ENCODE data around the gene JAZF1. TPM values are rescaled to one million over a fixed set of nuclear protein-coding genes. Genes with fewer than 3 reads are reported as not detected.

Gene JAZF1
- total RNA-seq, 1 donor from 2014 or later: 7.2 TPM

GRCh38 chr7:28191751-28192150 lies 11.2 kb upstream of the JAZF1 start:
- peaks cover 4% of the 10 kb centered on the region for H3K9me3 Mint-ChIP-seq
- DNase-seq (ENCODE audit: low spot score in 2 of 2, unreplicated experiment in 2 of 2): no peak
- H3K36me3 Mint-ChIP-seq: no peaks in the 10 kb centered on the region
- H3K27ac Mint-ChIP-seq: no peak overlapping the region
- no peak overlapping the region for H3K4me3 Mint-ChIP-seq
- peaks cover 11% of the 10 kb centered on the region for H3K4me1 Mint-ChIP-seq
- H3K27me3 Mint-ChIP-seq (ENCODE audit: low read depth): peaks cover 12% of the 10 kb centered on the region
- TF ChIP-seq CTCF (IDR thresholded peaks at IDR 0.05; ENCODE audit: unreplicated experiment): no peak

- DNase-seq (ENCODE audit: low spot score in 2 of 2, unreplicated experiment in 2 of 2): no peak
- H3K9me3 Mint-ChIP-seq: peaks cover 4% of the 10 kb centered on the region
- no peak overlapping the region for H3K4me3 Mint-ChIP-seq
- peaks cover 12% of the 10 kb centered on the region for H3K27me3 Mint-ChIP-seq (ENCODE audit: low read depth)
- no peak for TF ChIP-seq CTCF (IDR thresholded peaks at IDR 0.05; ENCODE audit: unreplicated experiment)
- no peak overlapping the region for H3K27ac Mint-ChIP-seq
- no peaks in the 10 kb centered on the region for H3K36me3 Mint-ChIP-seq
- peaks cover 11% of the 10 kb centered on the region for H3K4me1 Mint-ChIP-seq
These were observed 10.6 kb upstream of the JAZF1 start for GRCh38 chr7:28191184-28191583.

- Mint-ChIP-seq H3K4me3 (no peak overlapping the region), H3K4me1 (peaks cover 11% of the 10 kb centered on the region), H3K9me3 (peaks cover 4% of the 10 kb centered on the region), H3K36me3 (no peaks in the 10 kb centered on the region), H3K27ac (no peak overlapping the region), H3K27me3 (ENCODE audit: low read depth) (peaks cover 15% of the 10 kb centered on the region)
- no peak for TF ChIP-seq CTCF (IDR thresholded peaks at IDR 0.05; ENCODE audit: unreplicated experiment)
- DNase-seq (ENCODE audit: low spot score in 2 of 2, unreplicated experiment in 2 of 2): no peak
These were observed 9.6 kb upstream of the JAZF1 start for GRCh38 chr7:28190077-28190710.

GRCh38 chr7:28187012-28187411 lies 6.4 kb upstream of the JAZF1 start:
- Mint-ChIP-seq H3K4me1 (peaks cover 9% of the 10 kb centered on the region), H3K36me3 (no peaks in the 10 kb centered on the region), H3K9me3 (peaks cover 4% of the 10 kb centered on the region), H3K27ac (no peak overlapping the region), H3K27me3 (ENCODE audit: low read depth) (peaks cover 39% of the 10 kb centered on the region), H3K4me3 (no peak overlapping the region)
- no peak for TF ChIP-seq CTCF (IDR thresholded peaks at IDR 0.05; ENCODE audit: unreplicated experiment)
- DNase-seq (ENCODE audit: low spot score in 2 of 2, unreplicated experiment in 2 of 2): no peak

GRCh38 chr7:28183627-28184026 lies 3.0 kb upstream of the JAZF1 start:
- no peaks in the 10 kb centered on the region for H3K36me3 Mint-ChIP-seq
- H3K27me3 Mint-ChIP-seq (ENCODE audit: low read depth): peaks cover 32% of the 10 kb centered on the region
- DNase-seq (ENCODE audit: low spot score in 2 of 2, unreplicated experiment in 2 of 2): no peak
- H3K4me1 Mint-ChIP-seq: peaks cover 7% of the 10 kb centered on the region
- H3K4me3 Mint-ChIP-seq: no peak overlapping the region
- no peaks in the 10 kb centered on the region for H3K9me3 Mint-ChIP-seq
- no peak overlapping the region for H3K27ac Mint-ChIP-seq
- no peak for TF ChIP-seq CTCF (IDR thresholded peaks at IDR 0.05; ENCODE audit: unreplicated experiment)

GRCh38 chr7:28182071-28182471 lies 1.5 kb upstream of the JAZF1 start:
- no peak overlapping the region for H3K4me3 Mint-ChIP-seq
- no peak overlapping the region for H3K27ac Mint-ChIP-seq
- no peaks in the 10 kb centered on the region for H3K36me3 Mint-ChIP-seq
- no peak for DNase-seq (ENCODE audit: low spot score in 2 of 2, unreplicated experiment in 2 of 2)
- no peak for TF ChIP-seq CTCF (IDR thresholded peaks at IDR 0.05; ENCODE audit: unreplicated experiment)
- no peaks in the 10 kb centered on the region for H3K9me3 Mint-ChIP-seq
- H3K4me1 Mint-ChIP-seq: peaks cover 8% of the 10 kb centered on the region
- H3K27me3 Mint-ChIP-seq (ENCODE audit: low read depth): peaks cover 35% of the 10 kb centered on the region

Measured in mesothelial cell of epicardium (in vitro differentiated cells).